GM23248 (cell line): ENCODE results near the gene TPM4.

Source experiments
- EZH2 ChIP-seq: fragments of 200-600 bp; sonication (generic); IDR thresholded peaks from 2 replicates; pipeline ENCODE4 v1.6.1; 2018; ENCODE audit warnings: antibody characterized with exemption, mild to moderate bottlenecking; ENCODE audit not compliant: insufficient read depth, poor library complexity, severe bottlenecking
- EZH2phosphoT487 ChIP-seq: fragments of 200-600 bp; sonication (generic); IDR thresholded peaks from 2 replicates; pipeline ENCODE4 v1.6.1; 2018; ENCODE audit warnings: antibody characterized with exemption, moderate library complexity, mild to moderate bottlenecking, low read depth; ENCODE audit not compliant: insufficient read depth

- no peak for TF ChIP-seq EZH2
- no peak for TF ChIP-seq EZH2phosphoT487
Measured at GRCh38 chr19:16104722-16105121, 28.4 kb downstream of the TPM4 start.
